ENCODE results near the gene FPR1. TPM values are rescaled to one million over a fixed set of nuclear protein-coding genes. Genes with fewer than 3 reads are reported as not detected.

The FPR1 gene
- polyA plus RNA-seq, 2 donors, result 0.49 to 1.00 TPM

GRCh38 chr19:51724543-51724942 lies 27.1 kb downstream of the FPR1 start:
- Histone ChIP-seq H3K27ac (ENCODE audit: low read depth in 2 of 2, low read length in 1 of 2) (no peak overlapping the region), H3K36me3 (ENCODE audit: control insufficient read depth in 2 of 2, insufficient read depth in 2 of 2, low read length in 1 of 2) (no peaks in the 10 kb centered on the region), H3K27me3 (ENCODE audit: control insufficient read depth in 1 of 2, insufficient read depth in 2 of 2, low read length in 2 of 2) (peaks cover 0 to 14% of the 10 kb centered on the region in 2 donors), H3K9me3 (ENCODE audit: control insufficient read depth in 2 of 2, insufficient read depth in 1 of 2, low read depth in 1 of 2, low read length in 1 of 2) (peaks cover 0 to 2% of the 10 kb centered on the region in 2 donors), H3K4me1 (ENCODE audit: control insufficient read depth in 2 of 2, insufficient read depth in 2 of 2, low read length in 1 of 2) (peaks cover 0 to 10% of the 10 kb centered on the region in 2 donors), H3K4me3 (ENCODE audit: low read depth in 1 of 2, low read length in 2 of 2) (no peak overlapping the region)
- WGBS, 2 donors, result 29 to 38% methylated on average over 15 of the region's 15 CpGs

GRCh38 chr19:51722492-51722891 lies 29.2 kb downstream of the FPR1 start:
- H3K4me3 ChIP-seq (ENCODE audit: low read depth in 1 of 2, low read length in 2 of 2), result no peak overlapping the region
- peaks cover 0 to 11% of the 10 kb centered on the region in 2 donors for H3K4me1 ChIP-seq (ENCODE audit: control insufficient read depth in 2 of 2, insufficient read depth in 2 of 2, low read length in 1 of 2)
- H3K27me3 ChIP-seq (ENCODE audit: control insufficient read depth in 1 of 2, insufficient read depth in 2 of 2, low read length in 2 of 2), result peaks cover 0 to 20% of the 10 kb centered on the region in 2 donors
- peaks cover 0 to 6% of the 10 kb centered on the region in 2 donors for H3K9me3 ChIP-seq (ENCODE audit: control insufficient read depth in 2 of 2, insufficient read depth in 1 of 2, low read depth in 1 of 2, low read length in 1 of 2)
- WGBS, 2 donors, result 52 to 63% methylated on average over 2 of the region's 2 CpGs
- H3K27ac ChIP-seq (ENCODE audit: low read depth in 2 of 2, low read length in 1 of 2), result no peak overlapping the region
- H3K36me3 ChIP-seq (ENCODE audit: control insufficient read depth in 2 of 2, insufficient read depth in 2 of 2, low read length in 1 of 2), result no peaks in the 10 kb centered on the region

GRCh38 chr19:51721905-51722304 lies 29.8 kb downstream of the FPR1 start:
- 79 to 80% methylated on average over 7 of the region's 7 CpGs for WGBS, 2 donors
- H3K27me3 ChIP-seq (ENCODE audit: control insufficient read depth in 1 of 2, insufficient read depth in 2 of 2, low read length in 2 of 2), result peaks cover 0 to 20% of the 10 kb centered on the region in 2 donors
- peaks cover 0 to 11% of the 10 kb centered on the region in 2 donors for H3K4me1 ChIP-seq (ENCODE audit: control insufficient read depth in 2 of 2, insufficient read depth in 2 of 2, low read length in 1 of 2)
- H3K36me3 ChIP-seq (ENCODE audit: control insufficient read depth in 2 of 2, insufficient read depth in 2 of 2, low read length in 1 of 2), result no peaks in the 10 kb centered on the region
- H3K27ac ChIP-seq (ENCODE audit: low read depth in 2 of 2, low read length in 1 of 2), result no peak overlapping the region
- H3K9me3 ChIP-seq (ENCODE audit: control insufficient read depth in 2 of 2, insufficient read depth in 1 of 2, low read depth in 1 of 2, low read length in 1 of 2), result peaks cover 0 to 6% of the 10 kb centered on the region in 2 donors
- H3K4me3 ChIP-seq (ENCODE audit: low read depth in 1 of 2, low read length in 2 of 2), result no peak overlapping the region

GRCh38 chr19:51719251-51719988 lies 32.3 kb downstream of the FPR1 start:
- H3K4me1 ChIP-seq (ENCODE audit: control insufficient read depth in 2 of 2, insufficient read depth in 2 of 2, low read length in 1 of 2), result peaks cover 0 to 3% of the 10 kb centered on the region in 2 donors
- peaks cover 0 to 6% of the 10 kb centered on the region in 2 donors for H3K9me3 ChIP-seq (ENCODE audit: control insufficient read depth in 2 of 2, insufficient read depth in 1 of 2, low read depth in 1 of 2, low read length in 1 of 2)
- H3K27me3 ChIP-seq (ENCODE audit: control insufficient read depth in 1 of 2, insufficient read depth in 2 of 2, low read length in 2 of 2), result peaks cover 0 to 14% of the 10 kb centered on the region in 2 donors
- 4 to 9% methylated on average over 78 to 83 of the region's 83 CpGs for WGBS, 2 donors
- no peak overlapping the region for H3K27ac ChIP-seq (ENCODE audit: low read depth in 2 of 2, low read length in 1 of 2)
- H3K36me3 ChIP-seq (ENCODE audit: control insufficient read depth in 2 of 2, insufficient read depth in 2 of 2, low read length in 1 of 2), result no peaks in the 10 kb centered on the region
- H3K4me3 ChIP-seq (ENCODE audit: low read depth in 1 of 2, low read length in 2 of 2), result peak overlapping the region in 1 of 2 donors; percentile 13

GRCh38 chr19:51716925-51717324 lies 34.8 kb downstream of the FPR1 start:
- Histone ChIP-seq H3K4me1 (ENCODE audit: control insufficient read depth in 2 of 2, insufficient read depth in 2 of 2, low read length in 1 of 2) (peaks cover 0 to 5% of the 10 kb centered on the region in 2 donors), H3K36me3 (ENCODE audit: control insufficient read depth in 2 of 2, insufficient read depth in 2 of 2, low read length in 1 of 2) (no peaks in the 10 kb centered on the region), H3K9me3 (ENCODE audit: control insufficient read depth in 2 of 2, insufficient read depth in 1 of 2, low read depth in 1 of 2, low read length in 1 of 2) (peaks cover 0 to 6% of the 10 kb centered on the region in 2 donors), H3K4me3 (ENCODE audit: low read depth in 1 of 2, low read length in 2 of 2) (no peak overlapping the region), H3K27ac (ENCODE audit: low read depth in 2 of 2, low read length in 1 of 2) (no peak overlapping the region), H3K27me3 (ENCODE audit: control insufficient read depth in 1 of 2, insufficient read depth in 2 of 2, low read length in 2 of 2) (peaks cover 0 to 14% of the 10 kb centered on the region in 2 donors)
- 81 to 86% methylated on average over 11 of the region's 11 CpGs for WGBS, 2 donors

GRCh38 chr19:51715850-51716249 lies 35.8 kb downstream of the FPR1 start:
- H3K4me1 ChIP-seq (ENCODE audit: control insufficient read depth in 2 of 2, insufficient read depth in 2 of 2, low read length in 1 of 2), result peaks cover 0 to 5% of the 10 kb centered on the region in 2 donors
- peaks cover 0 to 14% of the 10 kb centered on the region in 2 donors for H3K27me3 ChIP-seq (ENCODE audit: control insufficient read depth in 1 of 2, insufficient read depth in 2 of 2, low read length in 2 of 2)
- no peak overlapping the region for H3K27ac ChIP-seq (ENCODE audit: low read depth in 2 of 2, low read length in 1 of 2)
- no peak overlapping the region for H3K4me3 ChIP-seq (ENCODE audit: low read depth in 1 of 2, low read length in 2 of 2)
- no peaks in the 10 kb centered on the region for H3K36me3 ChIP-seq (ENCODE audit: control insufficient read depth in 2 of 2, insufficient read depth in 2 of 2, low read length in 1 of 2)
- H3K9me3 ChIP-seq (ENCODE audit: control insufficient read depth in 2 of 2, insufficient read depth in 1 of 2, low read depth in 1 of 2, low read length in 1 of 2), result peaks cover 0 to 6% of the 10 kb centered on the region in 2 donors
- 81 to 84% methylated on average over 3 of the region's 3 CpGs for WGBS, 2 donors

- H3K27ac ChIP-seq (ENCODE audit: low read depth in 2 of 2, low read length in 1 of 2), result no peak overlapping the region
- peaks cover 0 to 7% of the 10 kb centered on the region in 2 donors for H3K27me3 ChIP-seq (ENCODE audit: control insufficient read depth in 1 of 2, insufficient read depth in 2 of 2, low read length in 2 of 2)
- WGBS, 2 donors, result 46 to 54% methylated on average over 3 of the region's 3 CpGs
Measured at GRCh38 chr19:51714848-51715247, 36.8 kb downstream of the FPR1 start.

GRCh38 chr19:51713319-51714285 lies 38.1 kb downstream of the FPR1 start:
- Histone ChIP-seq H3K36me3 (ENCODE audit: control insufficient read depth in 2 of 2, insufficient read depth in 2 of 2, low read length in 1 of 2) (no peaks in the 10 kb centered on the region), H3K4me1 (ENCODE audit: control insufficient read depth in 2 of 2, insufficient read depth in 2 of 2, low read length in 1 of 2) (peaks cover 0 to 3% of the 10 kb centered on the region in 2 donors), H3K27ac (ENCODE audit: low read depth in 2 of 2, low read length in 1 of 2) (no peak overlapping the region), H3K27me3 (ENCODE audit: control insufficient read depth in 1 of 2, insufficient read depth in 2 of 2, low read length in 2 of 2) (no peaks in the 10 kb centered on the region), H3K9me3 (ENCODE audit: control insufficient read depth in 2 of 2, insufficient read depth in 1 of 2, low read depth in 1 of 2, low read length in 1 of 2) (no peaks in the 10 kb centered on the region), H3K4me3 (ENCODE audit: low read depth in 1 of 2, low read length in 2 of 2) (no peak overlapping the region)
- WGBS, 2 donors, result 91 to 92% methylated on average over 74 of the region's 74 CpGs

More at GRCh38 chr19:51714848-51715247, 36.8 kb downstream of the FPR1 start:
- Histone ChIP-seq H3K9me3 (ENCODE audit: control insufficient read depth in 2 of 2, insufficient read depth in 1 of 2, low read depth in 1 of 2, low read length in 1 of 2) (peaks cover 0 to 6% of the 10 kb centered on the region in 2 donors), H3K4me1 (ENCODE audit: control insufficient read depth in 2 of 2, insufficient read depth in 2 of 2, low read length in 1 of 2) (peaks cover 0 to 5% of the 10 kb centered on the region in 2 donors), H3K4me3 (ENCODE audit: low read depth in 1 of 2, low read length in 2 of 2) (no peak overlapping the region), H3K36me3 (ENCODE audit: control insufficient read depth in 2 of 2, insufficient read depth in 2 of 2, low read length in 1 of 2) (no peaks in the 10 kb centered on the region)

- no peak overlapping the region for H3K27ac ChIP-seq (ENCODE audit: low read depth in 2 of 2, low read length in 1 of 2)
- H3K27me3 ChIP-seq (ENCODE audit: control insufficient read depth in 1 of 2, insufficient read depth in 2 of 2, low read length in 2 of 2), result no peaks in the 10 kb centered on the region
- H3K36me3 ChIP-seq (ENCODE audit: control insufficient read depth in 2 of 2, insufficient read depth in 2 of 2, low read length in 1 of 2), result no peaks in the 10 kb centered on the region
- H3K4me3 ChIP-seq (ENCODE audit: low read depth in 1 of 2, low read length in 2 of 2), result no peak overlapping the region
- H3K4me1 ChIP-seq (ENCODE audit: control insufficient read depth in 2 of 2, insufficient read depth in 2 of 2, low read length in 1 of 2), result peaks cover 0 to 3% of the 10 kb centered on the region in 2 donors
- 37 to 41% methylated on average over 9 of the region's 9 CpGs for WGBS, 2 donors
- H3K9me3 ChIP-seq (ENCODE audit: control insufficient read depth in 2 of 2, insufficient read depth in 1 of 2, low read depth in 1 of 2, low read length in 1 of 2), result no peaks in the 10 kb centered on the region
Measured at GRCh38 chr19:51712461-51713081, 39.1 kb downstream of the FPR1 start.

All from esophagus (tissue), 2 donors.